ENCODE measurements around the gene ZKSCAN1. TPM values are rescaled to one million over a fixed set of nuclear protein-coding genes. Genes with fewer than 3 reads are reported as not detected.

ZKSCAN1 gene
- total RNA-seq, 1 experiment from 2014 or later: 70.3 TPM

DNA sequence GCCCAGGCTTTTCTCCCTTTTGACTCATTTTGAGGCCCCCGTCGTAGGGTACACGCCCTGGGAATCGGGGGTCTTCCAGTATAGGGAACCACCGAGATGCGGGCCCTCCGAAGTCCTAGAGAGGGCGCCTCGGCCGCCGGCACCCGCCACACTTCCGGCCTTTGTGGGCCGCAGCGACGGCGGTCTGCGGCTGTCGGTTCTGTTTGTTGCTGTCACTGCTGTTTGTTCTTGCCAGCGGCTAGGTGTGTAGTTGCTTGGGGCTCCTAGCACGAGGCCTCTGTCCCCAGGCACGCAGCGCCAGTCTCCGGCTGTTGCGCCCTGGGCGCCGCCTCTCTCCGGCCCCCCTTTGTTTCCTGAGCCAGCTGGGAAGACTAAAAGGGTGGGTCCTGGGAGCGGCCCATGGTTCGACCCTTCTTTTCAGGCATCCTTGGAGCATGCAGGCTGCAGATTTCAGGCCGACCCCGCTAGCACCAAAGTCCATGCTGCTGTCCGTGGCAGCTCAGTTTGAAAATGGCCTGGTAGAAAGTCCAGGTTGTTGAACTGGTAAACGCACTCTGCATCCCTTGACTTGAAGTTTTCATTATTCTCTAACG lies 17.8 kb upstream of the ZKSCAN1 start:
- no TSS peak for BruUV-seq (replicated peaks)
- no peak for DNase-seq
- H3K9me3 ChIP-seq (ENCODE audit: insufficient read depth, low read depth): no peaks in the 10 kb centered on the region
- no peak overlapping the region for H3K4me2 ChIP-seq
- no peak overlapping the region for H3K27ac ChIP-seq
- H3K27me3 ChIP-seq (ENCODE audit: insufficient read depth, low read depth): peaks cover 44% of the 10 kb centered on the region
- no peaks in the 10 kb centered on the region for H3F3A ChIP-seq (ENCODE audit: insufficient read depth, low read depth)
- H3K4me3 ChIP-seq: no peak overlapping the region
- H4K20me1 ChIP-seq (ENCODE audit: insufficient read depth): no peaks in the 10 kb centered on the region
- no peaks in the 10 kb centered on the region for H3K79me2 ChIP-seq (ENCODE audit: low read depth)
- H3K9me2 ChIP-seq (ENCODE audit: insufficient read depth): no peaks in the 10 kb centered on the region
- TF ChIP-seq, protein P1, sequence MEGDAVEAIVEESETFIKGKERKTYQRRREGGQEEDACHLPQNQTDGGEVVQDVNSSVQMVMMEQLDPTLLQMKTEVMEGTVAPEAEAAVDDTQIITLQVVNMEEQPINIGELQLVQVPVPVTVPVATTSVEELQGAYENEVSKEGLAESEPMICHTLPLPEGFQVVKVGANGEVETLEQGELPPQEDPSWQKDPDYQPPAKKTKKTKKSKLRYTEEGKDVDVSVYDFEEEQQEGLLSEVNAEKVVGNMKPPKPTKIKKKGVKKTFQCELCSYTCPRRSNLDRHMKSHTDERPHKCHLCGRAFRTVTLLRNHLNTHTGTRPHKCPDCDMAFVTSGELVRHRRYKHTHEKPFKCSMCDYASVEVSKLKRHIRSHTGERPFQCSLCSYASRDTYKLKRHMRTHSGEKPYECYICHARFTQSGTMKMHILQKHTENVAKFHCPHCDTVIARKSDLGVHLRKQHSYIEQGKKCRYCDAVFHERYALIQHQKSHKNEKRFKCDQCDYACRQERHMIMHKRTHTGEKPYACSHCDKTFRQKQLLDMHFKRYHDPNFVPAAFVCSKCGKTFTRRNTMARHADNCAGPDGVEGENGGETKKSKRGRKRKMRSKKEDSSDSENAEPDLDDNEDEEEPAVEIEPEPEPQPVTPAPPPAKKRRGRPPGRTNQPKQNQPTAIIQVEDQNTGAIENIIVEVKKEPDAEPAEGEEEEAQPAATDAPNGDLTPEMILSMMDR (conservative IDR thresholded peaks at IDR 0.05): no peak
- TF ChIP-seq EZH2 (IDR thresholded peaks at IDR 0.05; ENCODE audit: low read depth): no peak
- intact Hi-C loops (cut with micrococcal nuclease; ENCODE audit: unreplicated experiment): no loop called here
- H2AFZ ChIP-seq: no peak overlapping the region
- ChIA-PET POLR2A (ENCODE audit: unreplicated experiment) (no interaction called here), CTCF (interaction anchor here (0.5 to 0.7 kb wide), 2 partner anchors 12 to 56 kb away, joined by 7 to 15 read pairs; no protein-coding TSS in a partner anchor)
- H3K4me1 ChIP-seq (replicated peaks; ENCODE audit: insufficient read depth): 0 out of 2 replicates have a peak, but pooled peaks cover 3% of the 10 kb centered on the region
- no peaks in the 10 kb centered on the region for H3K36me3 ChIP-seq (ENCODE audit: low read depth)

- Histone ChIP-seq H3K4me1 (replicated peaks; ENCODE audit: insufficient read depth) (no peaks in the 10 kb centered on the region), H3K4me2 (no peak overlapping the region), H3K9me2 (ENCODE audit: insufficient read depth) (no peaks in the 10 kb centered on the region), H3K4me3 (no peak overlapping the region), H4K20me1 (ENCODE audit: insufficient read depth) (no peaks in the 10 kb centered on the region), H2AFZ (no peak overlapping the region), H3K27ac (no peak overlapping the region), H3K27me3 (ENCODE audit: insufficient read depth, low read depth) (peaks cover 44% of the 10 kb centered on the region), H3K36me3 (ENCODE audit: low read depth) (no peaks in the 10 kb centered on the region), H3K9me3 (ENCODE audit: insufficient read depth, low read depth) (no peaks in the 10 kb centered on the region), H3K79me2 (ENCODE audit: low read depth) (no peaks in the 10 kb centered on the region), H3F3A (ENCODE audit: insufficient read depth, low read depth) (no peaks in the 10 kb centered on the region)
- DNase-seq: no peak
- no TSS peak for BruUV-seq (replicated peaks)
- TF ChIP-seq EZH2 (IDR thresholded peaks at IDR 0.05; ENCODE audit: low read depth): no peak
- TF ChIP-seq, protein P1 (conservative IDR thresholded peaks at IDR 0.05): no peak
- intact Hi-C loops (cut with micrococcal nuclease; ENCODE audit: unreplicated experiment): no loop called here
- ChIA-PET CTCF (no interaction called here), POLR2A (ENCODE audit: unreplicated experiment) (no interaction called here)
These were observed 15.2 kb upstream of the ZKSCAN1 start for GRCh38 chr7:100000239-100000638.

GRCh38 chr7:100003711-100004661 lies 11.4 kb upstream of the ZKSCAN1 start:
- Histone ChIP-seq H3K4me1 (replicated peaks; ENCODE audit: insufficient read depth) (0 out of 2 replicates have a peak, but pooled peaks cover 7% of the 10 kb centered on the region), H3K36me3 (ENCODE audit: low read depth) (no peaks in the 10 kb centered on the region), H3K27me3 (ENCODE audit: insufficient read depth, low read depth) (peaks cover 9% of the 10 kb centered on the region), H3K9me2 (ENCODE audit: insufficient read depth) (no peaks in the 10 kb centered on the region), H3K79me2 (ENCODE audit: low read depth) (no peaks in the 10 kb centered on the region), H3F3A (ENCODE audit: insufficient read depth, low read depth) (no peaks in the 10 kb centered on the region), H3K27ac (no peak overlapping the region), H3K4me2 (no peak overlapping the region), H3K4me3 (no peak overlapping the region), H3K9me3 (ENCODE audit: insufficient read depth, low read depth) (no peaks in the 10 kb centered on the region), H2AFZ (no peak overlapping the region), H4K20me1 (ENCODE audit: insufficient read depth) (no peaks in the 10 kb centered on the region)
- TF ChIP-seq EZH2 (IDR thresholded peaks at IDR 0.05; ENCODE audit: low read depth): no peak
- TF ChIP-seq, protein P1 (conservative IDR thresholded peaks at IDR 0.05): no peak
- intact Hi-C loops (cut with micrococcal nuclease; ENCODE audit: unreplicated experiment): no loop called here
- no TSS peak for BruUV-seq (replicated peaks)
- POLR2A ChIA-PET (ENCODE audit: unreplicated experiment): no interaction called here
- CTCF ChIA-PET: no interaction called here
- DNase-seq: no peak

Data from PC-9 (cell line).